HG03565 (cell line): Measurements from ENCODE around the gene C14orf132.
"Not testable (repeated sequence)": the region's sequence is repeated elsewhere in the genome, so short reads cannot be mapped to it uniquely, and the experiment has no call there.

ENCODE experiments used
- ATAC-seq: cut with Tn5 transposase; IDR thresholded peaks from one replicate; pipeline ENCODE4 v1.9.1; 2021; ENCODE audit warnings: mild to moderate bottlenecking, moderate library complexity; ENCODE audit not compliant: unreplicated experiment

C14orf132 gene

GRCh38 chr14:96058576-96059200 is 19.5 kb downstream of the C14orf132 start:
- no peak for ATAC-seq

DNA sequence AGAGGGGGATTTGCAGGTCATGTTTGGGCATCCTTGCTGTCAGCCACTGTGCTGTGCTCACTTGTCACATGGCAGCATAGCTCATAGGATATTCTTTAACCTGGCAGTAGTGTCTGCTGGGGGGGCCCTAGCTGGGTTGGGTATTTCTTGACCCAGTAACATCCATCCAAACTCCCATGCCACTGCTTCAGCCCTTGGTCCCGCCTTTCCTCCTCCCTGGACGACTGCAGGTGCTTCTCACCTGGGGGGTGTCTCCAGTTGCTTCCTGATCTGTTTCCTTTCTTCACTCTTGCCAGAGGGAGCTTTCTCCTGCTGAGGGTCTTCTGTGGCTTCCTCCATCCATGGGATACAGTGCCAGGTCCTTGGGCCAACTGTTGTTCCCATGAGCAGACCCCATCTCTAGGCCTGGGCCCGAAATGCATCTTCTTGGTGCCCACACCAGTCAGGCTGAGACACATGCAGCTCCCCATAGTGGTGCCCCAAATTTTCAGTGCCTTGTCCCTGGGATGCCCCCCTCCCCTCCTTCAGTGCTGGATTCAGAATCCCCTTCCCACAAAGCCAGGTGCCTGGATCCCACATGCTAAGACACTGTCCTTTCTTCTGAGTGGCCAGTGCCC is 20.5 kb downstream of the C14orf132 start:
- ATAC-seq = no peak

GRCh38 chr14:96060186-96060933 is 21.2 kb downstream of the C14orf132 start:
- no peak for ATAC-seq

DNA sequence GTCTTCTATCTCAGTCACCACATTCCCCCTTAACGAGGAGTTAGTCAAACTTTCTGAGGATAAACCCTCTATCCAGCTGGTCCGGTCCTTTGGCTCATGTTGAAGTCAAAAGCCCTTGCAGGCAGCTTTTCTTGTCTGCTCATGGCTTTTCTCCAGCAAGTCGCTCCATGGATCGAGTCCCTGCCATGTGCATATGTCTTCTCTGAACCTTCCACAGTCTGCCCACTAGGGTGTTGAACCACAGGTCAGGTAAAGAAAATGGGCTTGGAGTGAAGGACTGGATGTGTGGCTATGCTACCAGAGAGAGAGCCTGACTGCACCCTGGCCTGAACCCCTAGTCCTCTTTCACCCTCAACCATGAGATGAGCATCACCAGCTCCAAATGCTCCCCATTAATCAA is 22.8 kb downstream of the C14orf132 start:
- ATAC-seq = no peak

GRCh38 chr14:96062506-96062905 is 23.3 kb downstream of the C14orf132 start:
- no peak for ATAC-seq

GRCh38 chr14:96064866-96065265 is 25.7 kb downstream of the C14orf132 start:
- ATAC-seq = no peak

GRCh38 chr14:96065661-96066459 is 26.7 kb downstream of the C14orf132 start:
- ATAC-seq = no peak

DNA sequence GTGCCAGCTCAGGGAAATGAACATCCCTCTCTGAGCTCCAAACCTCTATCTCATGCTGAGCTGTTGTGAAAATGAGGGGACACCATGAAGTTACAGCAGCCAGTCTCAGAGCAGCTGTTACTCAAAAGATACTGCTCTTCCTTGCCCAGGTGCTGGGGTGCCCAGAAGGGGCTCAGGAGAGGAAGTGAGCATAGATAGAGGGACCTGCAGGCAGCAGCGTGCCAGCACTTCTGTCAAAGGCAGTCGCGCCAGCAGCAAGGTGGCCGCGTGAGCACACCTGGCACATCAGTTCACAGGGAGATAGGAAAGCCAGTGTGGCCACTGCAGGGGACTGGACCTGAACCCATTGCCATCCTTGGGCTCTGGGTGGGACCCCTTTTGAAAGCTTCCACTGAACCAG is 27.8 kb downstream of the C14orf132 start:
- no peak for ATAC-seq

GRCh38 chr14:96067985-96068930 is 29.1 kb downstream of the C14orf132 start:
- no peak for ATAC-seq

DNA sequence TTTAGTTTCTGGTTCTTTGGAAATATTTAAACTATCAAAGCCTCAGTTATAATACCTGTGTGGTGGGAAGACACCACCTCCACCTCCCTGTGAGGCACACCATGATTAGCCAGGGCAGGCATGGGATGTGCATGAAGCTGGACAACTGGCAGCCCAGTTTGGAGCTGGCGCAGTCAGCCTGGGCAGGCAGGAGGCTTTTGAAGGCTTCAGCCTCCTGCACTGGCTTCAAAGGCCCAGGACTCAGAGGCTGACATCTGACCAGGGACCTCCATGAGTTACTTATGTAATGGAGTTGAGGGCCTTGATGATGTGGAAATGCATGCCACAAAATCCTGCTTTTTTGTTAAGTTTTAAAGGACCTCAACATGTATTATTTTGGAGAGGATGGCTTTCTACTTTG is 30.3 kb downstream of the C14orf132 start:
- ATAC-seq = no peak

DNA sequence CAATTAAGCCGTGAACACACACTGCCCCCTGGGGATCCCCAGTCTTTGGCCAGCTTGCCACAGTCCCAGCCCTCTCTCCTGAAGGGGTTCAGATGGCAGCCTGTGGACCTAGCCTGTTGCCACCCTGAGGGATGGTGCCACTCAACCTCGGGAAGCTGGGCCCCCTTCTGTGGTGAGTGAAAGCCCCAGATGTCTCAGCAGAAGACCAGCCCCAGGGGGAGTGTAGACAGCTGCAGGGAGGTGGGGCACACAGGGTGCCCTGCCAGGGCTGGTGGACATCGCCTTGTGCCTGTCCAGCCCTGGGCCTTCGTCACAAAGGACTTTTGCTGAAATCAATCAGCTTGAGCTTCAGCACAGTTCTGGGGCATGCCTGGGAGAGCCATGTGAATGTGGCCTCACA is 32.4 kb downstream of the C14orf132 start:
- ATAC-seq = no peak

DNA sequence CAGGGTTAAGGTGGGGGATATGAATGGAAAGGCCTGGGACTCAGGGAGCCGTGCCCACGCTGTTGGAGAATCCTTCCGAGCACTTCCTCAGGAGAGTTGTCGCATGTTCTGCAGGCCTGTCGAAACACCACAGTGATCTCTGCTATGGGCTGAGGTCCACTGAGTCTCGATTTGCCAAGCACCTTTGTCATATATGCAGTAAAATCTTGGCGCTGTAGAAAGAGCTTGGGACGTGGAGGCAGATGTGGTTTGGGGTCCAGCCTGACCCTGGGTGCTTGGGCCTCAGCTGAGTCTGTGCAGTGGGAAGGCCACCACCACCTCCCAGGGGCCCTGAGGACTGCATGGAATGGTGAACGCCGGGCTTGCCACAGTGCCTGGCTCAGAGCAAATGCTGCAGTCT is 32.9 kb downstream of the C14orf132 start:
- ATAC-seq = no peak

GRCh38 chr14:96072746-96073145 is 33.6 kb downstream of the C14orf132 start:
- ATAC-seq = no peak

DNA sequence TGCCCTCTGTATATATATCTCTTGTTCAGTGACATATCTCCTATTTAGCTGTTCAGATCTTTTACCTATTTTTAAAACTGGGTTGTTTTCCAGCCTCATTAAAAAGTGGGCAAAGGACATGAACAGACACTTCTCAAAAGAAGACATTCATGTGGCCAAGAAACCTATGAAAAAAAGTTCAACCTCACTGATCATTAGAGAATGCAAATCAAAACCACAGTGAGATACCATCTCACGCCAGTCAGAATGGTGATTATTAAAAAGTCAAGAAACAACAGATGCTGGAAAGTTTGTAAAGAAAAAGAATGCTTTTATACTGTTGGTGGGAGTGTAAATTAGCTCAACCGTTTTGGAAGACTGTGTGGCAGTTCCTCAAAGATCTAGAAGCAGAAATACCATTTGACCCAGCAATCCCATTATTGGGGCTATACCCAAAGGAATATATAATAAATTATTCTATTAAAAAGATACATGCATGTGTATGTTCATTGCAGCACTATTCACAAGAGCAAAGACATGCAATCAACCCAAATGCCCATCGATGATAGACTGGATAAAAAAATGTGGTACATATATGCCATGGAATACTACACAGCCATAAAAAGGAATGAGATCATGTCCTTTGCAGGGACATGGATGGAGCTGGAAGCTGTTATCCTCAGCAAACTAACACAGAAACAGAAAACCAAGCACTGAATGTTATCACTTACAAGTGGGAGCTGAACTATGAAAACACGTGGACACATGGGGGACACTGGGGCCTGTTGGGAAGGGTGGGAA is 34.3 kb downstream of the C14orf132 start:
- not testable (repeated sequence) for ATAC-seq

- no peak for ATAC-seq
Observed at GRCh38 chr14:96077983-96078624, 38.9 kb downstream of the C14orf132 start.

GRCh38 chr14:96078625-96079016 is 39.5 kb downstream of the C14orf132 start:
- no peak for ATAC-seq

DNA sequence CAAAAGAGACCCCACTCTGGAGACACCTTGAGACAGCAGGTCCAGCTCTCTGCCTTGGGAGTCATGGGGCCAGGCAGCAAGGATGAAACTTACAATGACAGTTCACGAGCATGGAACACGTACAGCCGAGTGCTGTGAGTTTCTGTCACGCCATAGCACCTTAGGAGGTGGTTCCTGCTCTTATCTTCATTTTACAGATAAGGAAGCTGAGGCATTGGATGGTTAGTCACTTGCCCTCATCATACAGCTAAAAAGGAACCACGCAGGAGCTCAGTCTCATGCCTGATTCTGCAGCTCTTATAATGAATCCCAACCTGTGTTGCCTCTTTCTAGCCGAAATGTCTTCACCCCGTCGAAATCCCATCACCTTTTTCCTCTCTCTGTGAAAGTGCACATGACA is 39.9 kb downstream of the C14orf132 start:
- ATAC-seq = no peak

- no peak for ATAC-seq
Observed at GRCh38 chr14:96080571-96080970, 41.4 kb downstream of the C14orf132 start.

- ATAC-seq = no peak
Observed at GRCh38 chr14:96081224-96081623, 42.1 kb downstream of the C14orf132 start.
